H9 (cell line): ENCODE results near the gene IL9. TPM values are rescaled to one million over a fixed set of nuclear protein-coding genes. Genes with fewer than 3 reads are reported as not detected.

Experiments
- DNase-seq: peaks from one replicate; pipeline ENCODE4 v3.0.0-alpha.2; 2017
- H2AFZ ChIP-seq: one replicate; pipeline ENCODE4 v1.6.1; 2013; ENCODE audit warnings: mild to moderate bottlenecking, low read length, control low read depth, moderate library complexity
- H2AK5ac ChIP-seq: 2 replicates; pipeline ENCODE4 v1.6.1; 2013; ENCODE audit warnings: low read length, control low read depth, mixed read lengths; ENCODE audit not compliant: insufficient read length
- H2BK120ac ChIP-seq: one replicate; pipeline ENCODE4 v1.6.1; 2013; ENCODE audit warnings: low read depth, mild to moderate bottlenecking, low read length, control low read depth, inconsistent platforms; ENCODE audit not compliant: poor library complexity, severe bottlenecking
- H2BK12ac ChIP-seq: 2 replicates; pipeline ENCODE4 v1.6.1; 2013; ENCODE audit warnings: low read length, control low read depth, mixed read lengths, low read depth; ENCODE audit not compliant: insufficient read length
- H2BK15ac ChIP-seq: 2 replicates; pipeline ENCODE4 v1.6.1; 2013; ENCODE audit warnings: low read depth, low read length, control low read depth
- H2BK20ac ChIP-seq: one replicate; pipeline ENCODE4 v1.6.1; 2013; ENCODE audit warnings: low read depth, mild to moderate bottlenecking, low read length, control low read depth, inconsistent platforms; ENCODE audit not compliant: poor library complexity, severe bottlenecking
- H2BK5ac ChIP-seq: 2 replicates; pipeline ENCODE4 v1.6.1; 2013; ENCODE audit warnings: low read length, control low read depth, mixed read lengths; ENCODE audit not compliant: insufficient read length
- H3K14ac ChIP-seq: 2 replicates; pipeline ENCODE4 v1.6.1; 2013; ENCODE audit warnings: low read length, control low read depth; ENCODE audit not compliant: insufficient read depth
- H3K18ac ChIP-seq: 2 replicates; pipeline ENCODE4 v1.6.1; 2013; ENCODE audit warnings: low read depth, mild to moderate bottlenecking, mixed read lengths, low read length, control low read depth; ENCODE audit not compliant: insufficient read length
- H3K23ac ChIP-seq: 2 replicates; pipeline ENCODE4 v1.6.1; 2013; ENCODE audit warnings: low read length, control low read depth, mixed read lengths, low read depth; ENCODE audit not compliant: insufficient read length
- H3K23me2 ChIP-seq: 2 replicates; pipeline ENCODE4 v1.6.1; 2013; ENCODE audit warnings: low read depth, mild to moderate bottlenecking, mixed read lengths, low read length, control low read depth; ENCODE audit not compliant: insufficient read length, poor library complexity, severe bottlenecking
- H3K27ac ChIP-seq: 2 replicates; pipeline ENCODE4 v1.5.1; 2013; ENCODE audit warnings: low read length, control low read depth, mixed read lengths, low read depth; ENCODE audit not compliant: insufficient read length
- H3K27me3 ChIP-seq: 2 replicates; pipeline ENCODE4 v1.6.1; 2013; ENCODE audit warnings: low read length, control low read depth, inconsistent platforms; ENCODE audit not compliant: insufficient read depth
- H3K4ac ChIP-seq: 2 replicates; pipeline ENCODE4 v1.6.1; 2013; ENCODE audit warnings: low read depth, mild to moderate bottlenecking, control low read depth, inconsistent platforms, low read length, moderate library complexity
- H3K4me1 ChIP-seq: 2 replicates; pipeline ENCODE4 v1.6.1; 2013; ENCODE audit warnings: low read length, control low read depth, inconsistent platforms; ENCODE audit not compliant: insufficient read depth
- H3K4me2 ChIP-seq: 2 replicates; pipeline ENCODE4 v1.6.1; 2013; ENCODE audit warnings: low read length, control low read depth, mixed read lengths; ENCODE audit not compliant: insufficient read length, insufficient read depth
- H3K56ac ChIP-seq: 2 replicates; pipeline ENCODE4 v1.6.1; 2013; ENCODE audit warnings: low read depth, mild to moderate bottlenecking, mixed read lengths, low read length, control low read depth; ENCODE audit not compliant: insufficient read length
- H3K79me1 ChIP-seq: 2 replicates; pipeline ENCODE4 v1.6.1; 2013; ENCODE audit warnings: low read depth, mild to moderate bottlenecking, moderate library complexity, low read length, control low read depth, inconsistent platforms; ENCODE audit not compliant: insufficient read depth, poor library complexity, severe bottlenecking
- H3K79me2 ChIP-seq: 2 replicates; pipeline ENCODE4 v1.6.1; 2013; ENCODE audit warnings: low read length, control low read depth, inconsistent platforms; ENCODE audit not compliant: insufficient read depth
- H3K9ac ChIP-seq: 2 replicates; pipeline ENCODE4 v1.6.1; 2013; ENCODE audit warnings: low read length, control low read depth, mixed read lengths; ENCODE audit not compliant: insufficient read length; ENCODE audit errors: extremely low read depth
- H3K9me3 ChIP-seq: one replicate; pipeline ENCODE4 v1.6.1; 2013; ENCODE audit warnings: low read depth, low read length, inconsistent platforms; ENCODE audit not compliant: control insufficient read depth
- H3T11ph ChIP-seq: one replicate; pipeline ENCODE4 v1.6.1; 2013; ENCODE audit warnings: mild to moderate bottlenecking, low read length, control low read depth, inconsistent platforms
- H4K20me1 ChIP-seq: one replicate; pipeline ENCODE4 v1.6.1; 2013; ENCODE audit not compliant: control insufficient read depth, insufficient read length, insufficient read depth
- H4K5ac ChIP-seq: 2 replicates; pipeline ENCODE4 v1.6.1; 2013; ENCODE audit warnings: low read depth, mild to moderate bottlenecking, mixed read lengths, low read length, control low read depth; ENCODE audit not compliant: insufficient read length
- H4K8ac ChIP-seq: replicated peaks from 2 replicates; pipeline ENCODE4 v1.6.1; 2013; ENCODE audit warnings: low read length, control low read depth, mixed read lengths, low read depth; ENCODE audit not compliant: insufficient read length
- H4K91ac ChIP-seq: 2 replicates; pipeline ENCODE4 v1.6.1; 2013; ENCODE audit warnings: low read depth, mild to moderate bottlenecking, moderate library complexity, mixed read lengths, low read length, control low read depth; ENCODE audit not compliant: insufficient read length
- H3K27ac Mint-ChIP-seq, 3 experiments: 2 replicates in 2 of 3; 3 replicates in 1 of 3; pipeline ENCODE4 v1.8.0; 2020 to 2021; ENCODE audit warnings: mixed read lengths in 3 of 3, mild to moderate bottlenecking in 1 of 3, moderate library complexity in 1 of 3
- H3K27me3 Mint-ChIP-seq: 2 replicates; pipeline ENCODE4 v1.8.0; 2021; ENCODE audit warnings: low read depth, mild to moderate bottlenecking, moderate library complexity, mixed read lengths
- H3K36me3 Mint-ChIP-seq, 3 experiments: 2 replicates in 2 of 3; 3 replicates in 1 of 3; pipeline ENCODE4 v1.8.0; 2020 to 2021; ENCODE audit warnings: low read depth in 3 of 3, mixed read lengths in 3 of 3; ENCODE audit not compliant: insufficient read depth in 1 of 3
- H3K4me1 Mint-ChIP-seq, 2 experiments: 2 replicates each; pipeline ENCODE4 v1.8.0; 2020; ENCODE audit warnings: mixed read lengths in 2 of 2
- H3K4me3 Mint-ChIP-seq, 2 experiments: 2 replicates in 1 of 2; 3 replicates in 1 of 2; pipeline ENCODE4 v1.8.0; 2020 to 2021; ENCODE audit warnings: mild to moderate bottlenecking in 2 of 2, mixed read lengths in 2 of 2, moderate library complexity in 1 of 2
- H3K9me3 Mint-ChIP-seq, 2 experiments: 2 replicates in 1 of 2; 3 replicates in 1 of 2; pipeline ENCODE4 v1.8.0; 2020; ENCODE audit warnings: mild to moderate bottlenecking in 2 of 2, mixed read lengths in 2 of 2, moderate library complexity in 1 of 2
- WGBS: extraction: QIAGEN DNeasy Blood & Tissue Kit; methylation state at CpG from one replicate; pipeline ENCODE4 v1.1.7; 2013; ENCODE audit warnings: missing lambda C conversion rate, low lambda C conversion rate, mixed read lengths; ENCODE audit not compliant: insufficient read length; ENCODE audit errors: extremely low coverage; 5-methylcytosine and 5-hydroxymethylcytosine counted together
- total RNA-seq: library from RNA; stranded (reverse); gene quantifications from 2 replicates; pipeline ENCODE4 v1.2.1, GENCODE V29; 2021
- TF ChIP-seq, protein P1 (sequence below): fragments of 200-600 bp; sonication (generic); conservative IDR thresholded peaks from 3 replicates; pipeline ENCODE4 v1.8.0; 2021; ENCODE audit warnings: antibody characterized with exemption, mild to moderate bottlenecking

IL9 gene
- total RNA-seq, 1 experiment from 2014 or later, result not detected

DNA sequence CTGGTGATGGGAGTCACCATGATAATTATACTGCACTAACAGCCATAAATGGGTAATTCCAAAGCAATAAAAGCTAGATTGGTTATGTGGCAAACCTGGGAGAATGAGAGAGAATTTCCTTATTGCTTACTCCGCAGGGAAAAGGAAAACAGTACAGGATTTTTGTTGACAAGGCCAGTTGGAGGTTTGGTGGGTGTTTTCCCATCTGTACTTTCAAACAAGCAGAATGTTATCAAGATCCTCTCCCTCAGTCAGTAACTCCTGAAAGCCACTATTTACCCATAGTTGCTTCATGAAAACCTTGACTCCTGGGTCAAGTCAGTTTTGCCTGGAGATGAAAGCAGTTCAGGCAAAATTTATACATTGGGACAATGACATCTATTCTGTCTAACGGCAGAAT is 26.4 kb downstream of the IL9 start:
- Histone ChIP-seq H3T11ph (no peak overlapping the region), H3K9me3 (no peaks in the 10 kb centered on the region), H2BK20ac (no peak overlapping the region), H2BK120ac (no peak overlapping the region), H3K18ac (no peak overlapping the region), H3K14ac (no peak overlapping the region), H3K23ac (no peak overlapping the region), H3K27me3 (no peaks in the 10 kb centered on the region), H2AFZ (no peak overlapping the region), H2BK5ac (no peak overlapping the region), H2BK15ac (no peak overlapping the region), H3K4me1 (no peaks in the 10 kb centered on the region), H3K56ac (no peak overlapping the region), H2AK5ac (no peak overlapping the region), H4K20me1 (no peaks in the 10 kb centered on the region), H4K8ac (no peak overlapping the region), H4K91ac (no peak overlapping the region), H3K79me1 (no peaks in the 10 kb centered on the region), H3K79me2 (no peaks in the 10 kb centered on the region), H3K23me2 (no peaks in the 10 kb centered on the region), H3K27ac (no peak overlapping the region), H2BK12ac (no peak overlapping the region), H4K5ac (no peak overlapping the region), H3K9ac (no peak overlapping the region), H3K4me2 (no peak overlapping the region), H3K4ac (no peak overlapping the region)
- H3K27ac Mint-ChIP-seq, result no peak overlapping the region
- H3K27me3 Mint-ChIP-seq, result peaks cover 11% of the 10 kb centered on the region
- no peak overlapping the region for H3K4me3 Mint-ChIP-seq
- no peaks in the 10 kb centered on the region for H3K36me3 Mint-ChIP-seq
- no peak for DNase-seq
- H3K9me3 Mint-ChIP-seq, result no peaks in the 10 kb centered on the region
- H3K4me1 Mint-ChIP-seq, result no peaks in the 10 kb centered on the region
- no CpG with 5 or more reads among the region's 2 CpGs for WGBS
- TF ChIP-seq, protein P1, sequence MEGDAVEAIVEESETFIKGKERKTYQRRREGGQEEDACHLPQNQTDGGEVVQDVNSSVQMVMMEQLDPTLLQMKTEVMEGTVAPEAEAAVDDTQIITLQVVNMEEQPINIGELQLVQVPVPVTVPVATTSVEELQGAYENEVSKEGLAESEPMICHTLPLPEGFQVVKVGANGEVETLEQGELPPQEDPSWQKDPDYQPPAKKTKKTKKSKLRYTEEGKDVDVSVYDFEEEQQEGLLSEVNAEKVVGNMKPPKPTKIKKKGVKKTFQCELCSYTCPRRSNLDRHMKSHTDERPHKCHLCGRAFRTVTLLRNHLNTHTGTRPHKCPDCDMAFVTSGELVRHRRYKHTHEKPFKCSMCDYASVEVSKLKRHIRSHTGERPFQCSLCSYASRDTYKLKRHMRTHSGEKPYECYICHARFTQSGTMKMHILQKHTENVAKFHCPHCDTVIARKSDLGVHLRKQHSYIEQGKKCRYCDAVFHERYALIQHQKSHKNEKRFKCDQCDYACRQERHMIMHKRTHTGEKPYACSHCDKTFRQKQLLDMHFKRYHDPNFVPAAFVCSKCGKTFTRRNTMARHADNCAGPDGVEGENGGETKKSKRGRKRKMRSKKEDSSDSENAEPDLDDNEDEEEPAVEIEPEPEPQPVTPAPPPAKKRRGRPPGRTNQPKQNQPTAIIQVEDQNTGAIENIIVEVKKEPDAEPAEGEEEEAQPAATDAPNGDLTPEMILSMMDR, result no peak
